GM21717 (cell line): ENCODE data around the gene SH2D5.
"Not testable (repeated sequence)": the region's sequence is repeated elsewhere in the genome, so short reads cannot be mapped to it uniquely, and the experiment has no call there.

Experiments
- ATAC-seq: cut with Tn5 transposase; IDR thresholded peaks from one replicate; pipeline ENCODE4 v1.9.1; 2021; ENCODE audit warnings: mild to moderate bottlenecking, moderate library complexity; ENCODE audit not compliant: unreplicated experiment

Gene SH2D5

GRCh38 chr1:20728371-20729154 is 3.9 kb downstream of the SH2D5 start:
- no peak for ATAC-seq

GRCh38 chr1:20727746-20728316 is 4.7 kb downstream of the SH2D5 start:
- ATAC-seq: no peak

- ATAC-seq: no peak
Observed at GRCh38 chr1:20726932-20727745, 5.4 kb downstream of the SH2D5 start.

- ATAC-seq: no peak
Observed at GRCh38 chr1:20726118-20726911, 6.2 kb downstream of the SH2D5 start.

- ATAC-seq: no peak
Observed at GRCh38 chr1:20725189-20726117, 7.0 kb downstream of the SH2D5 start.

- ATAC-seq: no peak
Observed at GRCh38 chr1:20724364-20725188, 7.9 kb downstream of the SH2D5 start.

- no peak for ATAC-seq
Observed at GRCh38 chr1:20723537-20724363, 8.8 kb downstream of the SH2D5 start.

- ATAC-seq: no peak
Observed at GRCh38 chr1:20723159-20723536, 9.4 kb downstream of the SH2D5 start.

GRCh38 chr1:20721117-20722061 is 11.1 kb downstream of the SH2D5 start:
- ATAC-seq: no peak

GRCh38 chr1:20720631-20721091 is 11.8 kb downstream of the SH2D5 start:
- ATAC-seq: no peak

GRCh38 chr1:20719871-20720620 is 12.5 kb downstream of the SH2D5 start:
- ATAC-seq: no peak

GRCh38 chr1:20719261-20719660 is 13.2 kb downstream of the SH2D5 start:
- no peak for ATAC-seq

- ATAC-seq: not testable (repeated sequence)
Observed at GRCh38 chr1:20718343-20718882, 14.1 kb downstream of the SH2D5 start.

- no peak for ATAC-seq
Observed at GRCh38 chr1:20717452-20718342, 14.8 kb downstream of the SH2D5 start, which contains the start of gene KIF17. KIF17 (minus strand) TSS chr1:20718007; CDS start chr1:20717706, 301 bp downstream.

- no peak for ATAC-seq
Observed at GRCh38 chr1:20716232-20716631, 16.3 kb downstream of the SH2D5 start.
